ENCODE data around the gene METTL24. TPM values are rescaled to one million over a fixed set of nuclear protein-coding genes. Genes with fewer than 3 reads are reported as not detected.

Gene METTL24
- total and polyA plus RNA-seq, 2 of the 8 experiments (the other 6 are each of a cell fraction or from before 2014, with no cell fraction given), result 0.30 to 0.39 TPM

DNA sequence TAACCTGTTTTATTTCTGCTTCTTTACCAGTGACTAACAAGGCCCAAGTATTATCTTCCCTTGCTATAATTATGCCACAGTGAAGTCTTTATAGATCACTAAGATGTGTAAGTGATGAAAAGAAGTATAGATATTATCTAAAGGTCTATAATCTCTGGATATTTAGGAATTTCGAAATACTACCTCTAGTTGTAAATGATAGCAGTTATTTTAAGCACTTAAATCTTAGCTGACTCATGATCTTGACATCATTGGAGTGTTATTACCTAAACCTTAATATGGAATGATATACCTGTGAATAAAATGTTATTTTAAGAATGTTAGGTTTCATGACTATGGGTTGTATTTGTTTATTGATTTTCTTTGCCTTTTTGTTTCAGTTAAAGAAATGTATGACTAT is 146.4 kb downstream of the METTL24 start (continued):
- TF ChIP-seq SP4 (IDR thresholded peaks at IDR 0.05; ENCODE audit: low read length), result no peak
